ENCODE data around the gene VWA5A. TPM values are rescaled to one million over a fixed set of nuclear protein-coding genes. Genes with fewer than 3 reads are reported as not detected.
"Not testable (repeated sequence)": the region's sequence is repeated elsewhere in the genome, so short reads cannot be mapped to it uniquely, and the experiment has no call there.

VWA5A gene
- total RNA-seq, 4 donors from 2014 or later: 1.6 to 2.5 (median 2.1) TPM

DNA sequence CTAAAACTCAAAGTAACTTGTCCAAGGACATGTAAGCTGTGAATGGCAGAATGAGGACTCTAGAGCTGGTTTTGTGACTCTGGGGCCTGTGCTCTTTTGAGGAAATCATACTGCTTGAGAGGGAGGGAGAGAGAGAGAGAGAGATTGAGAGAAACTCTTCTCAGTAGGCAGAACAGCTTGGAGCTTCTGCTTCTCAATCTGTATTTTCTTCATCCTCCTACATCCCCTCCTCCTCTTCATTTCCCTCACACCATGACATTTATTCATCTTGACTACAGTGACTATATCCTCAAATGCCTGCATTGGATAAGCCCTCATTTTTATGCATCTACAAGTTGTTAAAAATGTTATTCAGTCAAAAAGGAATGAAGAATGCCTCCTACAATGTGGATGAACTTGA, 44.2 kb downstream of the VWA5A start:
- ATAC-seq (no peak), DNase-seq (no peak)
- TF ChIP-seq, protein P1, sequence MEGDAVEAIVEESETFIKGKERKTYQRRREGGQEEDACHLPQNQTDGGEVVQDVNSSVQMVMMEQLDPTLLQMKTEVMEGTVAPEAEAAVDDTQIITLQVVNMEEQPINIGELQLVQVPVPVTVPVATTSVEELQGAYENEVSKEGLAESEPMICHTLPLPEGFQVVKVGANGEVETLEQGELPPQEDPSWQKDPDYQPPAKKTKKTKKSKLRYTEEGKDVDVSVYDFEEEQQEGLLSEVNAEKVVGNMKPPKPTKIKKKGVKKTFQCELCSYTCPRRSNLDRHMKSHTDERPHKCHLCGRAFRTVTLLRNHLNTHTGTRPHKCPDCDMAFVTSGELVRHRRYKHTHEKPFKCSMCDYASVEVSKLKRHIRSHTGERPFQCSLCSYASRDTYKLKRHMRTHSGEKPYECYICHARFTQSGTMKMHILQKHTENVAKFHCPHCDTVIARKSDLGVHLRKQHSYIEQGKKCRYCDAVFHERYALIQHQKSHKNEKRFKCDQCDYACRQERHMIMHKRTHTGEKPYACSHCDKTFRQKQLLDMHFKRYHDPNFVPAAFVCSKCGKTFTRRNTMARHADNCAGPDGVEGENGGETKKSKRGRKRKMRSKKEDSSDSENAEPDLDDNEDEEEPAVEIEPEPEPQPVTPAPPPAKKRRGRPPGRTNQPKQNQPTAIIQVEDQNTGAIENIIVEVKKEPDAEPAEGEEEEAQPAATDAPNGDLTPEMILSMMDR (IDR thresholded peaks at IDR 0.05 in 4 of 5, conservative IDR thresholded peaks at IDR 0.05 in 1 of 5): no peak
- no peak for TF ChIP-seq POLR2A (IDR thresholded peaks at IDR 0.05)
- in situ Hi-C loops (cut with MboI; ENCODE audit: low sequenced_read_pairs in 4 of 4) (no loop called here), intact Hi-C loops (cut with DNase I; ENCODE audit: low total_unique reads) (no loop called here)
- H3K27me3 ChIP-seq: no peaks in the 10 kb centered on the region
- no peaks in the 10 kb centered on the region for H3K4me1 ChIP-seq
- no peak overlapping the region for H3K4me3 ChIP-seq
- no peaks in the 10 kb centered on the region for H3K9me3 ChIP-seq
- no peak overlapping the region for H3K27ac ChIP-seq
- H3K36me3 ChIP-seq: no peaks in the 10 kb centered on the region

DNA sequence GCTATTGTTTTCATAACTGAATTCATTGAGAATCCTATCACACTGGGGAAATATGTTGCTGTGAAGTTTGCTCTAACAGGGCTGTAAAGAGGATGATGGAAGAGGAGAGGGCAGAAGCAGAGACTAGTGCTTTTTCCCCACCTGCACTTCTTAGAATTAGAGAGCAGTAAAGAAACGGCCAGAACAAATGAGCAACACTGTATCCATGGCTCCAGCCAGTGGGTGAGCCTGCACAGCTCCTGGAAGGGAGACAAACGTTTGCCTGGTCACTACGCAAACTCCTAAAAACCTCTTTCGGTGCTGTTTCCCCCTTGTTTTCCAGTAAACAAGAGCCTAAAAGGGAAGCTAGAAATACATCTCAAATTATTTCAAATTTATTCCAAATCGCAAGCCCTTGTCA, 45.7 kb downstream of the VWA5A start:
- TF ChIP-seq, protein P1 (IDR thresholded peaks at IDR 0.05 in 4 of 5, conservative IDR thresholded peaks at IDR 0.05 in 1 of 5): no peak
- no peak for TF ChIP-seq POLR2A (IDR thresholded peaks at IDR 0.05)
- ATAC-seq: no peak
- Histone ChIP-seq H3K36me3 (no peaks in the 10 kb centered on the region), H3K9me3 (no peaks in the 10 kb centered on the region), H3K4me1 (no peaks in the 10 kb centered on the region), H3K4me3 (no peak overlapping the region), H3K27ac (no peak overlapping the region), H3K27me3 (no peaks in the 10 kb centered on the region)
- in situ Hi-C loops (cut with MboI; ENCODE audit: low sequenced_read_pairs in 4 of 4): no loop called here
- intact Hi-C loops (cut with DNase I; ENCODE audit: low total_unique reads): no loop called here
- DNase-seq: no peak

DNA sequence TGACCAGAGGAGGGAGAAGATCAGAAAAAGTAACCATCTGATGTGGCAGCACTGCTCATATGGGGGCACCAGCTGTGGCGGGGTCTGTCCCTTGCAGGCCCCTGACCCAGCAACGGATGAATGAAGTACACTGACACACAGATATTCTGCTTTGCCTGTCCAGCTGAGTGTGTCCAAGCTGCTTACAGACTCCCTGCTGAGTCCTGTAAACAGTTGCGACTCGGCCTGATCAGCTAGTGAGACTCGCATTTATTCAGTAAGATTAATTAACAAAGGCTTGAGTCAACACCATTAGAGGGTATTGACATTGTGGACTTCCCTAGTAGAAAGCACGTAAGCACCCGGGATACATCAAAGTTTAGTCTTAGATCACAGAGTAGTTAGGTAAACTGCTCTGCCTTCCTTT, 52.6 kb downstream of the VWA5A start:
- Histone ChIP-seq H3K4me1 (no peaks in the 10 kb centered on the region), H3K36me3 (no peaks in the 10 kb centered on the region), H3K4me3 (no peak overlapping the region), H3K27ac (no peak overlapping the region), H3K27me3 (no peaks in the 10 kb centered on the region), H3K9me3 (no peaks in the 10 kb centered on the region)
- DNase-seq (no peak), ATAC-seq (no peak)
- in situ Hi-C loops (cut with MboI; ENCODE audit: low sequenced_read_pairs in 4 of 4): no loop called here
- no peak for TF ChIP-seq POLR2A (IDR thresholded peaks at IDR 0.05)
- intact Hi-C loops (cut with DNase I; ENCODE audit: low total_unique reads): no loop called here

DNA sequence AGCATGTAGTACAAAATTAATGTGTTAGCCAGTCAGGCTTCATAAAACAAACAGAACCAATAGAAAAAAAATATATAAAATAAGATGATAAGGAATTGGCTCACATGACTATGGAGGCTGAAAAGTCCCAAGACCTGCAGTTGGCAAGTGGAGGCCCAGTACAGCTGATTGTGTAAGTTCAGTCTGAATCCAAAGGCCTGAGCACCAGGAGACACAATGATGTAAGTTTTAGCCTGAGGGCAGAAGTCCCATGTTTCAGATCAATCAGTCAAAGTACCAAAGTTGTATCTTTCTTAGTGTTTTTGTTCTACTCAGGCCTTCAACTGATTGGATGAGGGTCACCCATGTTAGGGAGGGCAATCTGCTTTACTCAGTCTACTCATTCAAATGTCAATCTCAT, 53.5 kb downstream of the VWA5A start:
- in situ Hi-C loops (cut with MboI; ENCODE audit: low sequenced_read_pairs in 4 of 4) (no loop called here), intact Hi-C loops (cut with DNase I; ENCODE audit: low total_unique reads) (no loop called here)
- Histone ChIP-seq H3K4me1 (no peaks in the 10 kb centered on the region), H3K9me3 (no peaks in the 10 kb centered on the region), H3K27ac (no peak overlapping the region), H3K4me3 (no peak overlapping the region), H3K27me3 (no peaks in the 10 kb centered on the region), H3K36me3 (no peaks in the 10 kb centered on the region)
- ATAC-seq: no peak
- TF ChIP-seq, protein P1 (IDR thresholded peaks at IDR 0.05 in 4 of 5, conservative IDR thresholded peaks at IDR 0.05 in 1 of 5): no peak
- TF ChIP-seq POLR2A (IDR thresholded peaks at IDR 0.05): no peak
- DNase-seq: no peak

DNA sequence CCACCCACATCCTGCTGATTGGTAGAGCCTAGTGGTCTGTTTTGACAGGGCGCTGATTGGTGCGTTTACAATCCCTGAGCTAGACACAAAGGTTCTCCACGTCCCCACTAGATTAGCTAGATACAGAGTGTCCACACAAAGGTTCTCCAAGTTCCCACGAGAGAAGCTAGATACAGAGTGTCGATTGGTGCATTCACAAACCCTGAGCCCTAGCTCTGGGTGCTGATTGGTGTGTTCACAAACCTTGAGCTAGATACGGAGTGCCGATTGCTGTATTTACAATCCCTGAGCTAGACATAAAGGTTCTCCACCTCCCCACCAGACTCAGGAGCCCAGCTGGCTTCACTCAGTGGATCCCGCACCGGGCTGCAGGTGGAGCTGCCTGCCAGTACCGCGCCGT, 55.1 kb downstream of the VWA5A start:
- ATAC-seq; H3K9me3 ChIP-seq; H3K27me3 ChIP-seq; H3K4me1 ChIP-seq; DNase-seq; H3K36me3 ChIP-seq; H3K4me3 ChIP-seq; intact Hi-C loops (cut with DNase I; ENCODE audit: low total_unique reads); H3K27ac ChIP-seq; in situ Hi-C loops (cut with MboI; ENCODE audit: low sequenced_read_pairs in 4 of 4): not testable (repeated sequence)

DNA sequence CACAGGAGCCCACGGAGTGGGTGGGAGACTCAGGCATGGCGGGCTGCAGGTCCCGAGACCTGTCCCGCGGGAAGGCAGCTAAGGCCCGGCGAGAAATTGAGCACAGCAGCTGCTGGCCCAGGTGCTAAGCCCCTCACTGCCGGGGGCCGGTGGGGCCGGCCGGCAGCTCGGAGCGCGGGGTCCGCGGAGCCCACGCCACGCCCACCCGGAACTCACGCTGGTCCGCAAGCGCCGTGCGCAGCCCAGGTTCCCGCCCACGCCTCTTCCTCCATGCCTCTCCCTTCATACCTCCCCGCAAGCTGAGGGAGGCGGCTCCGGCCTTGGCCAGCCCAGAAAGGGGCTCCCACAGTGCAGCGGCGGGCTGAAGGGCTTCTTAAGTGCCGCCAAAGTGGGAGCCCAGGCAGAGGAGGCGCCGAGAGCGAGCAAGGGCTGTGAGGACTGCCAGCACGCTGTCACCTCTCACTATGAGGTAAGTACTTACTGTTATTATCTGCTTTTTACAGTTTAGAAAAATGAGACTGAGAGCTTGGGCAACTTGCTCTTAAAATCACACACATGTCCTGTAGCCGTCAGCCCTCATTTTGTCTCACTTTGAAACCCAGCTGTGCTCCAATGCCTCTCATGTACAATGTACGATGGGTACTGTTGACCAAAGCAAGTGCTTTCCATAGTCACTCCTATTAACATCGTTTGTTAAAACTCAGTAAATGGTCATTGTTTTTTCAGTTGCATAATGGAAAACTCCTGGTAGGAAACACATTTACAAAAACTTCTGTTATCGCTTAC, 55.7 kb downstream of the VWA5A start:
- TF ChIP-seq POLR2A (IDR thresholded peaks at IDR 0.05): no peak
- TF ChIP-seq, protein P1 (IDR thresholded peaks at IDR 0.05 in 4 of 5, conservative IDR thresholded peaks at IDR 0.05 in 1 of 5): no peak
- Histone ChIP-seq H3K36me3 (no peaks in the 10 kb centered on the region), H3K4me3 (no peak overlapping the region), H3K4me1 (no peaks in the 10 kb centered on the region), H3K9me3 (no peaks in the 10 kb centered on the region), H3K27ac (no peak overlapping the region), H3K27me3 (no peaks in the 10 kb centered on the region)
- ATAC-seq (no peak), DNase-seq (no peak)
- in situ Hi-C loops (cut with MboI; ENCODE audit: low sequenced_read_pairs in 4 of 4) (no loop called here), intact Hi-C loops (cut with DNase I; ENCODE audit: low total_unique reads) (no loop called here)
